GM12891 (cell line): ENCODE data around the gene BRPF3.

ENCODE experiments used
- POLR2A ChIP-seq: IDR thresholded peaks from 2 replicates; pipeline ENCODE4 v1.6.1; 2011; ENCODE audit warnings: low read depth, low read length, control low read depth
- POLR2AphosphoS5 ChIP-seq: IDR thresholded peaks from 2 replicates; pipeline ENCODE4 v1.6.1; 2011; ENCODE audit warnings: low read depth, low read length, control low read depth

GRCh38 chr6:36210182-36210581 is 13.6 kb downstream of the BRPF3 start:
- TF ChIP-seq POLR2A (no peak), POLR2AphosphoS5 (no peak)
